SK-N-SH treated with all-trans-retinoic acid at 6 μM for 48 hours (cell line): ENCODE measurements around the gene CELSR3.

ENCODE experiments used
- ATAC-seq: fragments of 200-7000 bp; cut with Tn5 transposase; 3 replicates; pipeline ENCODE4 v1.9.1; 2020; ENCODE audit warnings: mild to moderate bottlenecking, moderate library complexity
- ARNTL ChIP-seq: fragments of 450-650 bp; formaldehyde crosslinking; IDR thresholded peaks from 2 replicates; pipeline ENCODE4 v1.5.0; 2020; ENCODE audit warnings: low read depth, mild to moderate bottlenecking, moderate library complexity, borderline replicate concordance
- BACH2 ChIP-seq: fragments of 250-450 bp; sonication (Bioruptor Pico); IDR thresholded peaks from 2 replicates; pipeline ENCODE4 v1.9.0; 2021; ENCODE audit warnings: mild to moderate bottlenecking, borderline replicate concordance
- CSDC2 ChIP-seq: fragments of 250-450 bp; sonication (Bioruptor Pico); IDR thresholded peaks from 2 replicates; pipeline ENCODE4 v1.5.0; 2020; ENCODE audit warnings: mild to moderate bottlenecking, moderate library complexity
- ESRRG ChIP-seq: fragments of 250-450 bp; sonication (Bioruptor Pico); IDR thresholded peaks from 2 replicates; pipeline ENCODE4 v1.6.1; 2021; ENCODE audit warnings: mild to moderate bottlenecking
- GLIS3 ChIP-seq: fragments of 250-450 bp; sonication (Bioruptor Pico); IDR thresholded peaks from 2 replicates; pipeline ENCODE4 v1.5.0; 2020; ENCODE audit warnings: mild to moderate bottlenecking, moderate library complexity
- ISL1 ChIP-seq: fragments of 250-450 bp; sonication (Bioruptor Pico); IDR thresholded peaks from 2 replicates; pipeline ENCODE4 v2.1.2; 2022; ENCODE audit warnings: mild to moderate bottlenecking, moderate library complexity
- OSR1 ChIP-seq: fragments of 250-450 bp; sonication (Bioruptor Pico); IDR thresholded peaks from 2 replicates; pipeline ENCODE4 v1.8.0; 2022; ENCODE audit warnings: moderate library complexity, mild to moderate bottlenecking, inconsistent platforms
- PPARA ChIP-seq: fragments of 250-450 bp; sonication (Bioruptor Pico); IDR thresholded peaks from 2 replicates; pipeline ENCODE4 v1.5.0; 2020; ENCODE audit warnings: mild to moderate bottlenecking, borderline replicate concordance
- RARB ChIP-seq: fragments of 250-450 bp; sonication (Bioruptor Pico); IDR thresholded peaks from 2 replicates; pipeline ENCODE4 v1.8.0; 2021; ENCODE audit warnings: mild to moderate bottlenecking, moderate library complexity
- SNAI2 ChIP-seq: fragments of 250-450 bp; sonication (Bioruptor Pico); IDR thresholded peaks from 2 replicates; pipeline ENCODE4 v1.5.0; 2020; ENCODE audit warnings: mild to moderate bottlenecking, moderate library complexity
- TOX ChIP-seq: fragments of 250-450 bp; sonication (Bioruptor Pico); IDR thresholded peaks from 2 replicates; pipeline ENCODE4 v1.8.0; 2021; ENCODE audit warnings: mild to moderate bottlenecking, moderate library complexity, borderline replicate concordance
- ZC3H10 ChIP-seq: fragments of 250-450 bp; sonication (Bioruptor Pico); IDR thresholded peaks from 2 replicates; pipeline ENCODE4 v1.5.1; 2021; ENCODE audit warnings: mild to moderate bottlenecking, moderate library complexity
- ZFP3 ChIP-seq: fragments of 250-450 bp; sonication (Bioruptor Pico); IDR thresholded peaks from 2 replicates; pipeline ENCODE4 v1.5.0; 2020; ENCODE audit warnings: mild to moderate bottlenecking, moderate library complexity
- ZFP30 ChIP-seq: fragments of 450-650 bp; formaldehyde crosslinking; IDR thresholded peaks from 2 replicates; pipeline ENCODE4 v1.5.0; 2022; ENCODE audit warnings: mild to moderate bottlenecking, moderate library complexity
- ZNF565 ChIP-seq: fragments of 450-650 bp; formaldehyde crosslinking; conservative IDR thresholded peaks from 2 replicates; pipeline ENCODE4 v1.5.0; 2020; ENCODE audit warnings: low read depth, mild to moderate bottlenecking, moderate library complexity
- ZNF70 ChIP-seq: fragments of 450-650 bp; formaldehyde crosslinking; IDR thresholded peaks from 2 replicates; pipeline ENCODE4 v1.5.0; 2020; ENCODE audit warnings: mild to moderate bottlenecking, moderate library complexity
- ZNF8 ChIP-seq: fragments of 450-650 bp; formaldehyde crosslinking; IDR thresholded peaks from 2 replicates; pipeline ENCODE4 v1.5.0; 2020; ENCODE audit warnings: mild to moderate bottlenecking, moderate library complexity
- TF ChIP-seq, protein P1 (sequence below): fragments of 250-450 bp; sonication (Bioruptor Pico); IDR thresholded peaks from 2 replicates; pipeline ENCODE4 v1.5.1; 2021; ENCODE audit warnings: mild to moderate bottlenecking, moderate library complexity
- TF ChIP-seq, protein P2 (sequence below): fragments of 250-450 bp; sonication (Bioruptor Pico); IDR thresholded peaks from 2 replicates; pipeline ENCODE4 v1.8.0; 2020; ENCODE audit warnings: mild to moderate bottlenecking, moderate library complexity, borderline replicate concordance
- TF ChIP-seq, protein P3 (sequence below): fragments of 250-450 bp; sonication (Bioruptor Pico); IDR thresholded peaks from 2 replicates; pipeline ENCODE4 v1.5.1; 2020; ENCODE audit warnings: low read depth, mild to moderate bottlenecking, moderate library complexity
- TF ChIP-seq, protein P4 (sequence below): fragments of 250-450 bp; sonication (Bioruptor Pico); IDR thresholded peaks from 2 replicates; pipeline ENCODE4 v1.5.0; 2020; ENCODE audit warnings: mild to moderate bottlenecking, moderate library complexity
- TF ChIP-seq, protein P5 (sequence below): fragments of 250-450 bp; sonication (Bioruptor Pico); IDR thresholded peaks from 2 replicates; pipeline ENCODE4 v1.8.0; 2021; ENCODE audit warnings: low read depth, mild to moderate bottlenecking, moderate library complexity, borderline replicate concordance

Gene CELSR3

DNA sequence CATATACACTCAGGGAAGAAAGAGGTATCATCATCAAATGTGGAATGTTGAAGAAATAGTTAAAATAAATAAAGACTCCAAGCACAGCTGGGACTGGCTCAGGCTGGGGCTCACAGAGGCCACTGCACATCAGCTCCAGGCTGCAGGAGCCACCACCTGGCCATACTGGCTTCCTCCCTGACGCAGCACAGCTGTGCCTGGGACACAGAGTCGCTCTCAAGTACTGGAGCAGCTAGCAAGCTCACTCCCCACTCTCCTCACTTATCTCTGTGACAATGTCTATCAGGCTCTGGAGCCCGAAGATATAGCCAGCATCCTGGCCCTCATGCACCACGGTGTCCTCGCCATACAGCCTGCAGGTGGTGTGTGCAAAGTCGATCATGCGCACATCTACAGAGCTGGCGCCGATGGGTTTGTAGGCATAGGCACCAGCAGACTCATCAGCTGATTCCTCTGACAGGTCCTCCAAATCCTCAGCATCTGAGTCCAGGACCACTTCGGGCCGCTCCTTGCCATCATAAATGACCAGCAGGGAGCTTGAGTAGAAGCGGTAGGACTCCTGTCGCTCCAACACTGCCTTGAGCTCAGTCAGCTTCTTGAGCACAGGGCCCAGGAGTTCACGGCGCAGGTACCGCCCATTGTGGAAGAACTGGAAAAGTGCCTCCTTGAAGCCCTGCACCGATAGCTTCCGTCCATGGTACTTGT lies 25.5 kb upstream of the CELSR3 start:
- no peak for TF ChIP-seq ISL1
- no peak for TF ChIP-seq ZFP30 (CRISPR knock-in tag)
- TF ChIP-seq, protein P1, sequence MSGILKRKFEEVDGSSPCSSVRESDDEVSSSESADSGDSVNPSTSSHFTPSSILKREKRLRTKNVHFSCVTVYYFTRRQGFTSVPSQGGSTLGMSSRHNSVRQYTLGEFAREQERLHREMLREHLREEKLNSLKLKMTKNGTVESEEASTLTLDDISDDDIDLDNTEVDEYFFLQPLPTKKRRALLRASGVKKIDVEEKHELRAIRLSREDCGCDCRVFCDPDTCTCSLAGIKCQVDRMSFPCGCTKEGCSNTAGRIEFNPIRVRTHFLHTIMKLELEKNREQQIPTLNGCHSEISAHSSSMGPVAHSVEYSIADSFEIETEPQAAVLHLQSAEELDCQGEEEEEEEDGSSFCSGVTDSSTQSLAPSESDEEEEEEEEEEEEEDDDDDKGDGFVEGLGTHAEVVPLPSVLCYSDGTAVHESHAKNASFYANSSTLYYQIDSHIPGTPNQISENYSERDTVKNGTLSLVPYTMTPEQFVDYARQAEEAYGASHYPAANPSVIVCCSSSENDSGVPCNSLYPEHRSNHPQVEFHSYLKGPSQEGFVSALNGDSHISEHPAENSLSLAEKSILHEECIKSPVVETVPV (CRISPR knock-in tag), result no peak
- no peak for TF ChIP-seq RARB (CRISPR knock-in tag)
- TF ChIP-seq, protein P2, sequence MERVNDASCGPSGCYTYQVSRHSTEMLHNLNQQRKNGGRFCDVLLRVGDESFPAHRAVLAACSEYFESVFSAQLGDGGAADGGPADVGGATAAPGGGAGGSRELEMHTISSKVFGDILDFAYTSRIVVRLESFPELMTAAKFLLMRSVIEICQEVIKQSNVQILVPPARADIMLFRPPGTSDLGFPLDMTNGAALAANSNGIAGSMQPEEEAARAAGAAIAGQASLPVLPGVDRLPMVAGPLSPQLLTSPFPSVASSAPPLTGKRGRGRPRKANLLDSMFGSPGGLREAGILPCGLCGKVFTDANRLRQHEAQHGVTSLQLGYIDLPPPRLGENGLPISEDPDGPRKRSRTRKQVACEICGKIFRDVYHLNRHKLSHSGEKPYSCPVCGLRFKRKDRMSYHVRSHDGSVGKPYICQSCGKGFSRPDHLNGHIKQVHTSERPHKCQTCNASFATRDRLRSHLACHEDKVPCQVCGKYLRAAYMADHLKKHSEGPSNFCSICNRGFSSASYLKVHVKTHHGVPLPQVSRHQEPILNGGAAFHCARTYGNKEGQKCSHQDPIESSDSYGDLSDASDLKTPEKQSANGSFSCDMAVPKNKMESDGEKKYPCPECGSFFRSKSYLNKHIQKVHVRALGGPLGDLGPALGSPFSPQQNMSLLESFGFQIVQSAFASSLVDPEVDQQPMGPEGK (CRISPR knock-in tag), result no peak
- no peak for TF ChIP-seq ZFP3 (CRISPR knock-in tag)
- TF ChIP-seq, protein P3, sequence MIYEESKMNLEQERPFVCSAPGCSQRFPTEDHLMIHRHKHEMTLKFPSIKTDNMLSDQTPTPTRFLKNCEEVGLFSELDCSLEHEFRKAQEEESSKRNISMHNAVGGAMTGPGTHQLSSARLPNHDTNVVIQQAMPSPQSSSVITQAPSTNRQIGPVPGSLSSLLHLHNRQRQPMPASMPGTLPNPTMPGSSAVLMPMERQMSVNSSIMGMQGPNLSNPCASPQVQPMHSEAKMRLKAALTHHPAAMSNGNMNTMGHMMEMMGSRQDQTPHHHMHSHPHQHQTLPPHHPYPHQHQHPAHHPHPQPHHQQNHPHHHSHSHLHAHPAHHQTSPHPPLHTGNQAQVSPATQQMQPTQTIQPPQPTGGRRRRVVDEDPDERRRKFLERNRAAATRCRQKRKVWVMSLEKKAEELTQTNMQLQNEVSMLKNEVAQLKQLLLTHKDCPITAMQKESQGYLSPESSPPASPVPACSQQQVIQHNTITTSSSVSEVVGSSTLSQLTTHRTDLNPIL (CRISPR knock-in tag), result no peak
- no peak for TF ChIP-seq PPARA (CRISPR knock-in tag)
- TF ChIP-seq GLIS3 (CRISPR knock-in tag), result no peak
- TF ChIP-seq ZNF565 (CRISPR knock-in tag), result no peak
- TF ChIP-seq, protein P4, sequence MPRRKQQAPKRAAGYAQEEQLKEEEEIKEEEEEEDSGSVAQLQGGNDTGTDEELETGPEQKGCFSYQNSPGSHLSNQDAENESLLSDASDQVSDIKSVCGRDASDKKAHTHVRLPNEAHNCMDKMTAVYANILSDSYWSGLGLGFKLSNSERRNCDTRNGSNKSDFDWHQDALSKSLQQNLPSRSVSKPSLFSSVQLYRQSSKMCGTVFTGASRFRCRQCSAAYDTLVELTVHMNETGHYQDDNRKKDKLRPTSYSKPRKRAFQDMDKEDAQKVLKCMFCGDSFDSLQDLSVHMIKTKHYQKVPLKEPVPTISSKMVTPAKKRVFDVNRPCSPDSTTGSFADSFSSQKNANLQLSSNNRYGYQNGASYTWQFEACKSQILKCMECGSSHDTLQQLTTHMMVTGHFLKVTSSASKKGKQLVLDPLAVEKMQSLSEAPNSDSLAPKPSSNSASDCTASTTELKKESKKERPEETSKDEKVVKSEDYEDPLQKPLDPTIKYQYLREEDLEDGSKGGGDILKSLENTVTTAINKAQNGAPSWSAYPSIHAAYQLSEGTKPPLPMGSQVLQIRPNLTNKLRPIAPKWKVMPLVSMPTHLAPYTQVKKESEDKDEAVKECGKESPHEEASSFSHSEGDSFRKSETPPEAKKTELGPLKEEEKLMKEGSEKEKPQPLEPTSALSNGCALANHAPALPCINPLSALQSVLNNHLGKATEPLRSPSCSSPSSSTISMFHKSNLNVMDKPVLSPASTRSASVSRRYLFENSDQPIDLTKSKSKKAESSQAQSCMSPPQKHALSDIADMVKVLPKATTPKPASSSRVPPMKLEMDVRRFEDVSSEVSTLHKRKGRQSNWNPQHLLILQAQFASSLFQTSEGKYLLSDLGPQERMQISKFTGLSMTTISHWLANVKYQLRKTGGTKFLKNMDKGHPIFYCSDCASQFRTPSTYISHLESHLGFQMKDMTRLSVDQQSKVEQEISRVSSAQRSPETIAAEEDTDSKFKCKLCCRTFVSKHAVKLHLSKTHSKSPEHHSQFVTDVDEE (CRISPR knock-in tag), result no peak
- no peak for TF ChIP-seq ZC3H10 (CRISPR knock-in tag)
- TF ChIP-seq, protein P5, sequence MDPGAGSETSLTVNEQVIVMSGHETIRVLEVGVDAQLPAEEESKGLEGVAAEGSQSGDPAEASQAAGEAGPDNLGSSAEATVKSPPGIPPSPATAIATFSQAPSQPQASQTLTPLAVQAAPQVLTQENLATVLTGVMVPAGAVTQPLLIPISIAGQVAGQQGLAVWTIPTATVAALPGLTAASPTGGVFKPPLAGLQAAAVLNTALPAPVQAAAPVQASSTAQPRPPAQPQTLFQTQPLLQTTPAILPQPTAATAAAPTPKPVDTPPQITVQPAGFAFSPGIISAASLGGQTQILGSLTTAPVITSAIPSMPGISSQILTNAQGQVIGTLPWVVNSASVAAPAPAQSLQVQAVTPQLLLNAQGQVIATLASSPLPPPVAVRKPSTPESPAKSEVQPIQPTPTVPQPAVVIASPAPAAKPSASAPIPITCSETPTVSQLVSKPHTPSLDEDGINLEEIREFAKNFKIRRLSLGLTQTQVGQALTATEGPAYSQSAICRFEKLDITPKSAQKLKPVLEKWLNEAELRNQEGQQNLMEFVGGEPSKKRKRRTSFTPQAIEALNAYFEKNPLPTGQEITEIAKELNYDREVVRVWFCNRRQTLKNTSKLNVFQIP (CRISPR knock-in tag), result no peak
- TF ChIP-seq BACH2 (CRISPR knock-in tag), result no peak
- TF ChIP-seq ARNTL (CRISPR knock-in tag), result no peak
- no peak for TF ChIP-seq CSDC2 (CRISPR knock-in tag)
- no peak for TF ChIP-seq ZNF8 (CRISPR knock-in tag)
- ATAC-seq, result no peak

DNA sequence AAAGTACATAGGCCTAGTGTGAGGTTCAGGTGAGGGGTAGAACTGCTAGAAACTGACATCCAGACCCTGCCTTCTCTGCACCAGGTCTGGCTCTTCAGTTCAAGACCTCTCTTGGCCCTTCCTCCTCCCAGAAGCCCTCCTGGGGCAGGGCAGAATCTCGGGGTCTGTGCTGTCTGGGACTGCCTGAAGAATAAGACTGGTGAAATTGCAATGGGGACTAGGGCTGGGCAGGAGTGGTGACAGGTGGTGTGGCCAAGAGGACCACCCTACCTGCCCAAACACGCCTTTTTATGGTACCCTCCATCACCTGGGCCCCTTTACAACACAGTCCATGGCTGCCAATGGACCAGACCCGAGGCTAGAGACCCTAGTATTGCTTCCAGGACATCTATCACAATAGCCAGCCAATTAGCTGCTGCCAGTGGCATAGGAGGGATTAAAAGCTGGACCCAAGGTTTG lies 24.6 kb upstream of the CELSR3 start:
- no peak for ATAC-seq
- TF ChIP-seq, protein P2 (CRISPR knock-in tag), result no peak
- no peak for TF ChIP-seq ZNF565 (CRISPR knock-in tag)
- no peak for TF ChIP-seq ZNF70 (CRISPR knock-in tag)
- no peak for TF ChIP-seq ZC3H10 (CRISPR knock-in tag)
- TF ChIP-seq OSR1 (CRISPR knock-in tag), result no peak
- no peak for TF ChIP-seq ESRRG (CRISPR knock-in tag)
- no peak for TF ChIP-seq SNAI2 (CRISPR knock-in tag)
- TF ChIP-seq, protein P5 (CRISPR knock-in tag), result no peak
- TF ChIP-seq RARB (CRISPR knock-in tag), result no peak
- TF ChIP-seq, protein P1 (CRISPR knock-in tag), result no peak
- TF ChIP-seq, protein P3 (CRISPR knock-in tag), result no peak
- TF ChIP-seq CSDC2 (CRISPR knock-in tag), result no peak
- no peak for TF ChIP-seq GLIS3 (CRISPR knock-in tag)
- no peak for TF ChIP-seq TOX (CRISPR knock-in tag)
- TF ChIP-seq, all 23 proteins: peak for 0
